Activated T-helper 1 cell treated with anti-CD3 and anti-CD28 coated beads, Interleukin-2, amount 50 U/mL, for 16 hours (primary cell): ENCODE data around the gene NR2E1.

ENCODE experiments used
- DNase-seq, 2 donors: peaks; one replicate each; pipeline ENCODE4 v3.0.0-alpha.2; 2020; ENCODE audit warnings: low read depth in 1 of 2, low spot score in 1 of 2

Gene NR2E1

GRCh38 chr6:108207013-108207412 is 41.2 kb downstream of the NR2E1 start:
- no peak for DNase-seq

GRCh38 chr6:108209738-108210137 is 43.9 kb downstream of the NR2E1 start:
- DNase-seq, result no peak

GRCh38 chr6:108210556-108210955 is 44.7 kb downstream of the NR2E1 start:
- DNase-seq, result no peak

- DNase-seq, result no peak
These were observed 45.8 kb downstream of the NR2E1 start for GRCh38 chr6:108211671-108212070.

- no peak for DNase-seq
These were observed 56.2 kb downstream of the NR2E1 start for GRCh38 chr6:108222064-108222463.

- DNase-seq, result no peak
These were observed 56.7 kb downstream of the NR2E1 start for GRCh38 chr6:108222504-108222903.

- DNase-seq, result no peak
These were observed 61.5 kb downstream of the NR2E1 start for GRCh38 chr6:108227290-108227689.

- DNase-seq, result no peak
These were observed 62.6 kb downstream of the NR2E1 start for GRCh38 chr6:108228416-108228815.

GRCh38 chr6:108235127-108235526 is 69.3 kb downstream of the NR2E1 start:
- DNase-seq, result no peak

GRCh38 chr6:108236791-108237190 is 71.0 kb downstream of the NR2E1 start:
- DNase-seq, result no peak

- DNase-seq, result no peak
These were observed 72.5 kb downstream of the NR2E1 start for GRCh38 chr6:108238322-108238721.
